Sigmoid colon (tissue), 7 donors: ENCODE data around the gene CARS1. TPM values are rescaled to one million over a fixed set of nuclear protein-coding genes. Genes with fewer than 3 reads are reported as not detected.
A peak's percentile ranks its signal among the peaks of the same experiment; 100 is the strongest.

Experiments
- DNase-seq: peaks from one replicate; pipeline ENCODE4 v3.0.0-alpha.2; 2019
- H3K27ac ChIP-seq, 4 donors: fragments of 200-600 bp; sonication (generic); one replicate each; pipeline ENCODE4 v1.5.1; 2016 to 2019; ENCODE audit warnings: mild to moderate bottlenecking in 1 of 4
- H3K27me3 ChIP-seq, 3 donors: fragments of 200-600 bp; sonication (generic); one replicate each; pipeline ENCODE4 v1.5.1; 2019; ENCODE audit warnings: mild to moderate bottlenecking in 1 of 3
- H3K36me3 ChIP-seq, 4 donors: fragments of 200-600 bp; sonication (generic); one replicate each; pipeline ENCODE4 v1.5.1; 2016 to 2019
- H3K4me1 ChIP-seq, 4 donors: fragments of 200-600 bp; sonication (generic); one replicate each; pipeline ENCODE4 v1.5.1; 2017 to 2019
- H3K4me3 ChIP-seq, 4 donors: fragments of 200-600 bp; sonication (generic); one replicate each; pipeline ENCODE4 v1.5.1; 2017 to 2019; ENCODE audit warnings: mild to moderate bottlenecking in 2 of 4, moderate library complexity in 1 of 4
- H3K9me3 ChIP-seq, 4 donors: fragments of 200-600 bp in 3 of 4; sonication (generic) in 3 of 4; one replicate each; pipeline versions ENCODE4 v1.5.1 to v1.6.1; 2013 to 2019
- CTCF ChIP-seq, 4 experiments: fragments of 450-650 bp in 3 of 4; fragments of 200-600 bp in 1 of 4; IDR thresholded peaks; one replicate each; pipeline ENCODE4 v1.5.1; 2016 to 2019; ENCODE audit warnings: antibody characterized with exemption in 4 of 4, mild to moderate bottlenecking in 3 of 4, moderate library complexity in 2 of 4
- EP300 ChIP-seq, 4 donors: sonication (generic); formaldehyde crosslinking; IDR thresholded peaks; one replicate each; pipeline ENCODE4 v1.6.1; 2017; ENCODE audit warnings: antibody characterized with exemption in 4 of 4
- POLR2A ChIP-seq, 2 donors: fragments of 450-650 bp; IDR thresholded peaks; one replicate each; pipeline ENCODE4 v1.6.1; 2016; ENCODE audit warnings: antibody characterized with exemption in 2 of 2, mild to moderate bottlenecking in 2 of 2, moderate library complexity in 2 of 2
- POLR2AphosphoS5 ChIP-seq, 4 donors: sonication (generic); formaldehyde crosslinking; IDR thresholded peaks; one replicate each; pipeline ENCODE4 v1.6.1; 2017; ENCODE audit warnings: antibody characterized with exemption in 4 of 4
- WGBS, 2 donors: extraction: QIAGEN DNeasy Blood & Tissue Kit; methylation state at CpG; one replicate each; pipeline ENCODE4 v1.1.7; 2013; 5-methylcytosine and 5-hydroxymethylcytosine counted together
- intact Hi-C: fragments of 100-400 bp; cut with DNase I; formaldehyde crosslinking; loops from one replicate; pipeline ENCODE4 v1.15.1; 2023
- polyA plus RNA-seq, 3 donors: library from polyadenylated mRNA; stranded (reverse); fragments of 200-250 nt; gene quantifications; one replicate each; pipeline ENCODE4 v1.2.3, GENCODE V29; 2013
- total RNA-seq, 4 donors: library from RNA; depleted of rRNA; stranded (reverse); fragments of >200 nt; gene quantifications; one replicate each; pipeline ENCODE4 v1.1.0, GENCODE V29; 2016
- donor health status: healthy with polysubstance abuse.
- donor health status: Bipolar disorder and iron deficiency.
- donor health status: healthy.

The CARS1 gene
- total and polyA plus RNA-seq, 7 donors, result 21.0 to 57.1 (median 35.9) TPM

GRCh38 chr11:3028813-3029212 is 28.4 kb downstream of the CARS1 start:
- TF ChIP-seq CTCF (IDR thresholded peaks at IDR 0.05) (no peak), EP300 (IDR thresholded peaks at IDR 0.05) (no peak), POLR2AphosphoS5 (IDR thresholded peaks at IDR 0.05) (no peak), POLR2A (IDR thresholded peaks at IDR 0.05) (no peak)
- H3K4me3 ChIP-seq, result no peak overlapping the region
- peaks cover 0 to 8% (median 0%) of the 10 kb centered on the region in 4 donors for H3K4me1 ChIP-seq
- DNase-seq, result no peak
- H3K36me3 ChIP-seq, result peaks cover 22 to 92% (median 41%) of the 10 kb centered on the region in 4 donors
- intact Hi-C loops, result no loop called here
- WGBS, 2 donors, result 26 to 75% methylated on average over 9 of the region's 9 CpGs
- H3K27me3 ChIP-seq, result no peaks in the 10 kb centered on the region
- H3K27ac ChIP-seq, result no peak overlapping the region
- no peaks in the 10 kb centered on the region for H3K9me3 ChIP-seq

GRCh38 chr11:3026803-3027202 is 30.4 kb downstream of the CARS1 start:
- Histone ChIP-seq H3K36me3 (peaks cover 22 to 85% (median 38%) of the 10 kb centered on the region in 4 donors), H3K9me3 (no peaks in the 10 kb centered on the region)
- 94 to 95% methylated on average over 8 of the region's 8 CpGs for WGBS, 2 donors

GRCh38 chr11:3022982-3023381 is 34.2 kb downstream of the CARS1 start:
- Histone ChIP-seq H3K27ac (peak overlapping the region in 1 of 4 donors; percentile 18), H3K9me3 (no peaks in the 10 kb centered on the region), H3K36me3 (peaks cover 21 to 76% (median 41%) of the 10 kb centered on the region in 4 donors)

More at GRCh38 chr11:3026803-3027202, 30.4 kb downstream of the CARS1 start:
- no peak overlapping the region for H3K27ac ChIP-seq
- peaks cover 0 to 15% (median 5%) of the 10 kb centered on the region in 4 donors for H3K4me1 ChIP-seq
- intact Hi-C loops, result no loop called here
- H3K4me3 ChIP-seq, result no peak overlapping the region
- no peaks in the 10 kb centered on the region for H3K27me3 ChIP-seq
- TF ChIP-seq POLR2AphosphoS5 (IDR thresholded peaks at IDR 0.05) (no peak), EP300 (IDR thresholded peaks at IDR 0.05) (no peak), POLR2A (IDR thresholded peaks at IDR 0.05) (no peak), CTCF (IDR thresholded peaks at IDR 0.05) (no peak)
- no peak for DNase-seq

GRCh38 chr11:3022300-3022967 is 34.8 kb downstream of the CARS1 start:
- no peaks in the 10 kb centered on the region for H3K27me3 ChIP-seq
- H3K4me1 ChIP-seq, result peaks cover 0 to 10% (median 3%) of the 10 kb centered on the region in 4 donors
- WGBS, 2 donors, result 68 to 88% methylated on average over 14 of the region's 14 CpGs
- DNase-seq, result no peak
- peak overlapping the region in 1 of 4 donors; percentile 18 for H3K27ac ChIP-seq
- intact Hi-C loops, result no loop called here
- H3K4me3 ChIP-seq, result no peak overlapping the region
- peaks cover 23 to 76% (median 43%) of the 10 kb centered on the region in 4 donors for H3K36me3 ChIP-seq
- TF ChIP-seq EP300 (IDR thresholded peaks at IDR 0.05) (no peak), POLR2AphosphoS5 (IDR thresholded peaks at IDR 0.05) (no peak), CTCF (IDR thresholded peaks at IDR 0.05) (no peak)
- no peaks in the 10 kb centered on the region for H3K9me3 ChIP-seq

More at GRCh38 chr11:3022982-3023381, 34.2 kb downstream of the CARS1 start:
- peaks cover 0 to 10% (median 3%) of the 10 kb centered on the region in 4 donors for H3K4me1 ChIP-seq
- no peak for DNase-seq
- intact Hi-C loops, result no loop called here
- H3K4me3 ChIP-seq, result no peak overlapping the region
- TF ChIP-seq POLR2AphosphoS5 (IDR thresholded peaks at IDR 0.05) (no peak), POLR2A (IDR thresholded peaks at IDR 0.05) (no peak), EP300 (IDR thresholded peaks at IDR 0.05) (no peak), CTCF (IDR thresholded peaks at IDR 0.05) (no peak)
- H3K27me3 ChIP-seq, result no peaks in the 10 kb centered on the region
- 86 to 90% methylated on average over 4 of the region's 4 CpGs for WGBS, 2 donors
